ENCODE measurements around the gene TCF12.

The TCF12 gene

DNA sequence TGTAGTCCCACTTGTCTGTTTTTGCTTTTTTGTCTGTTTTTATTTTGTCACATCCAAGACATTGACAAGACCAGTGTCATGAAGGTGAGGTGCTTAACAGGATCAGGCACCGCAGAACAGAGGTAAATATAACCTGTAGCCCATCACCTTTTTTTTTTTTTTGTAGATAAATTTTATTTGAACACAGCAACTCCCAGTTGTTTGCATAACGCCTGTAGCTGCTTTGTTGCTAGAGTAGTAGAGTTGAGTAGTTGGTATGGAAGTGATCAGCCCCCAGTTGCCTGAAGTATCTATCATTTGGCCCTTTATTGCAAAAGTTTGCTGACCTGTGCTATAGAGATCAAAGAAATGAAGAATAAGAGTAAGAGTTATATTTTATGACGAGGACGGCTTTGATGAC lies 135.0 kb downstream of the TCF12 start:
- no peak for DNase-seq (ENCODE audit: low spot score)

DNA sequence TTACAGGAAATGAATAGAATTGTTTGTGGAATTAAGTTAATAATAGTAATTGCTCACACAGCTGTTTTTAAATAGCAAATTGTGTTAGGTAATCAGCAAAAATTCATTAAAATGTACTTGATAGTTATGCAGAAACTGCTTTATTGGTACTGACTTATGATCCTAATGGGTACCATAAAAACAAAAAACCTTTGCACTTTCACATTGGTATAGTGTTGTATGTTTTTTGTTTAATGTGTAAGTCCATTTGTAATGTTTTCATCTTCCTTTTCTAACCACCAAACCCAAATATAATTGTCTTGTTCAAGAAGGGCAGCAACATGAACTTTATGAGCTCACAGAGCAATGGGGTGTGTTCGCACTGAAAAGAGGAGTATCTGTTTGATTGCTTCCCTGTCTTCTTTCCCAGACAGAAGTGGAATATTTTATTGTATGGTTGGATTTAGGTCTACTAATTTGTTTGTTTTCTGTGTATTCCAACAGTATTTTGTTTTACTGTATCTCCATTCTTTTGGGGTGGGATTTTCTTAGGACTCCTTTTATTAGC lies 135.8 kb downstream of the TCF12 start:
- no peak for DNase-seq (ENCODE audit: low spot score)

DNA sequence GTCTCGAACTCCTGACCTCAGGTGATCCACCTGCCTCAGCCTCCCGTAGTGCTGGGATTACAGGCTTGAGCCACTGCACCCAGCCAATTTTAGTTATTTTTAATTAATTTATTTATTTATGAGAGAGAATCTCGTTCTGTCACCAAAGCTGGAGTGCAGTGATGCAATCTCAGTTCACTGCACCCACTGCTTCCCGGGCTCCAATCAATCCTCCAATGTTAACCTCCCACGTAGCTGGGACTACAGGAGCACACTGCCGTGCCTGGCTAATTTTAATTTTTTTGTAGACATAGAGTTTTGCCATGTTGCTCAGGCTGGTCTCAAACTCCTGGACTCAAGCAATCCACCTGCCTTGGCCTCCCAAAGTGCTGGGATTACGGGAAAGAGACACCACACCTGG lies 137.9 kb downstream of the TCF12 start:
- no peak for DNase-seq (ENCODE audit: low spot score)

DNA sequence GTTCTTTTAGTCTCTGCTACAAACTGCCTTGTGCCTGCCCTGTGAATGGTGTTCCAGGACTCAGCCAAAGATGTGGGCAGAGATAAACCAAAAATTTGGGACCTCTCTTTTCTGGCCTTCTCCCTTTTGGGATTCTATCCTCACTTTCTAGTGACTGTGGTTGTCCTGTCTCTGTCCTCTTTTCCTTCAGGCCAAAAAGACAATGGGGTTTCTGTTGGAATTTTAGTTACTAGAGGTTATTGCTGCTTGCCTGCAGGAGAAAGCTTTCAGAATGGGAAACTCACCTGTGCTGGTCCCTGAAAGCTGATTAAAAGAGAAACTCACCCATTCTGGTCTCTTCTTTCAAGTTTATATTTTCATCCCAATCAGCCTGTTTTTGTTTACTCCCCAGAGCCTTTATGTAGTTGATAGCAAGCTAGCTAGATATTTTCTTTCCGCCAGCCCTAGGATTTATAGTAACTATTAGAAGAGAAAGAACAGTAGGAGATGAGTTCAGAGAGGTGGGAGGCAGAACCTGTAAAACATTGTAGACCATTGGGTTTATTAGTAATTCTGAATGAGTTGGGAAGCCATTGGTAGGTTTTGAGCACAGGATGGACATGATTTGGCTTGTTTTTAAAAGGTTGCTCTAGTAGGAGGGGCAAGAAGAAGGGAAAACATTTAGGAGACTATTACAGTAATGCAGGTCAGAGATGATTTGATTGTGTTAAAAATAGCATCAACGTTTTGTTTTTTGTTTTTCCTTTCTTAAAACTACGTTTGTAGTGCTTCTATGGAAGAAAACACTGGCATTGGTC lies 138.9 kb downstream of the TCF12 start:
- no peak for DNase-seq (ENCODE audit: low spot score)

DNA sequence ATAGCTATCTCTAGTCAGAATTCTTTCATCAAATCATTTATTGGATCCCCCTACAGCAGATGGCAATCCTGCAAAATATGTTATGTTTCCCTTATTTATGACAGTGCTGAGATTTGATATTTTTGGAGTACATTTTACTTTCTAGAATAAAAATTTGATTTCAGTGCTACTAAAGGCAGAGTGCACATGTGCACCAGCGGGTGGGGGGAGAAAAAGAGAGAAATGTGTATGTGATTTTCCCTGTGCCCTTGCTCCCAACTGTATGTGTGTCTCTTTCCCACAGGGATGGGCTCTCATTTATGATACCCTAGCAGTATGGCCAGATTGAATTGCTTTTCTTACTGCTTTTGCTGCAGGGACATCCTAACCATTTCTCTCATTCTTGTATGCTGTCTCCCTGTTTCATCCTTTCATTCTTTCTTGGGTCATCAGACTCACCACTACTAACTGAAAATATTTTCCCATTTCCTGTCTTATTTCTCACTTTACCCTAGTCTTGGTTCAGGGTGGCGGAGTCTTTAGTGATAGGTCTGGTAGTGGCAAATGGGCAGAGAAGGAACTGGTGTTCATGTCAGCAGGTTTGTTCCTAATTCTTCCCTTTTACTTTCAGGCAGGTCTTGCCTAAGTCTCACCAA lies 140.7 kb downstream of the TCF12 start:
- DNase-seq (ENCODE audit: low spot score), result peak; percentile 7

DNA sequence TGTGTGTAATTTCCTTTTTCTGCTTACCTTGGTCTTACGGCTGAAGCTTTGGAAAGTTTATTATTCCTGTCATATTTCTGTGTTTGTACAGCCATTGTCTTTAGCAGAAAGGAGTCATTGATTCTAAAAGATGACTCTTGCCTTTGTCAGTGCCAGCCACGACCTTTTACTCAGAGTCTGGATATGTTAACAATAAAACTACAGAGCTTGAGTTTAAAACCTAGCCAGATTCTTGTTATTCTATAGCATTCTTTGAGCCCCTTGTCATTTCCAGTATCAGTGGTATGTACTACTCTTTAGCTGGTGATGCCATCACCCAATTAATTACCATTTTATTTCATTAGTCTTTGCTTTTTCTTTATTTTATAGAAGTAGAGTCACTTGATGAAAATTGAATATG lies 142.4 kb downstream of the TCF12 start:
- peak; percentile 35 for DNase-seq (ENCODE audit: low spot score)

DNA sequence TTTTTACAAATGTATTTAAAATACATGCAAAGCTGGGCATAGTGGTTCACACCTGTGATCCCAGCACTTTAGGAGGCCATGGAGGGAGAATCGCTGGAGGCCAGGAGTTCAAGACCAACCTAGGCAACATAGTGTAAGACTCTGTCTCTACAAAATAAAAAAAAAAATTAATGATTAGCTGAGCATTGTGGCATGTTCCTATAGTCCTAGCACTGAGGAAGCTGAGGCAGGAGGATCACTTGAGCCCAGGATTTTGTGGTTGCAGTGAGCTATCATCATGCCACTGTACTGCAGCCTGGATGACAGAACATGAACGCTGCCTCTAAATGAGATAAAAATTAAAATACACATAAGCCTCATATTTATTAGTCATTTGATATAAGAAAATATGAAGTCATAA lies 142.8 kb downstream of the TCF12 start:
- DNase-seq (ENCODE audit: low spot score), result no peak

DNA sequence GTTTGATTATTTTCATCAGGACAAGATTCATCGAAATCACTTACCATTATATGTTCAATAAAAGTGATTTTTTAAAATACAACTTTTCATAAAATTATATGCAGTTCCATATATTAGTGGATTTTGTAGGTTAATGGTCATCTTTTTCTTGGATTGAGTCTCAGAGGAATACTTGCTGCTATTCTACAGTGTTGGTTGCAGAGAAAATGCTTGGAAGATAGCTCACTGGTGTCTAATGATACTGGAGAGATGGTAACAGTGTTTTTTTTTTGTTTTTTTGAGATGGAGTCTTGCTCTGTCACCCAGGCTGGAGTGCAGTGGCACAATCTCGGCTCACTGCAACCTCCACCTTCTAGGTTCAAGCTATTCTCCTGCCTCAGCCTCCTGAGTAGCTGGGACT lies 143.3 kb downstream of the TCF12 start:
- DNase-seq (ENCODE audit: low spot score), result no peak

DNA sequence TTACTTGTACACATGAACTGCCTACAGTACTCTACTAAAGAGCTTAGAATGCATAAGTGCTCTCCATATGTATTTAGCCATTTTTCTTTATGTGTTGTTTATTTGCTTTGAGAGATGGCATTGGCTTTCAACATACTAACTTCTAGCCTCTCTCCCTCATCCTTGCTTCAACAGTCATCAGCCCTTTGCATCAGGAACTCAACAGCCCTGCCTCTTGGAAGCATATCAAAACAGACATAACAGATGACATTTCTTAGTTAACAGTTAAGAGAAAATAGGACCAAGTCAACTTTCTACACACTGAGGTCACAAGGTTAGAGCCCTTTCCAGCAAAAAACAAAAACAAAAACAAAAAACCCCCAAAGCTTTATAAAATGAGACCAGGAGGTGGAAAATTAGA lies 145.6 kb downstream of the TCF12 start:
- no peak for DNase-seq (ENCODE audit: low spot score)

DNA sequence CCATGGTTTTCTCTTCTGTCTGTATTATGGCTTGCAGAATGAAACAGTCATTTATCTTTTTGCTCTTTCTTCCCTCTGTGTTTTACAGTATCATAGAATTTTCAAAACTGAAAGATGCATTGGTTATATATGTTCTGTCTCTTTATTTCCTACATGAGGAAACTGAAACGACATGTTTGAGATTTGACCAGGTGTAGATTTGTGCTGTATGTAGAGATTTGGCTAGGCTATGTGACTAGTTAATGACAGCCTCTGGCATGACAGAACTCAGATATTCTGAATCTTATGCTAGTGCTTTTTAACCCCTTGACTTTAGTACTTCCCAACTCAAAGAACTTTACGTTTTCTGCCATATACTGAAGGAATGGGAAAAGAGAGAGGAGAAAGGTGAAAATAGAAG lies 151.0 kb downstream of the TCF12 start:
- DNase-seq (ENCODE audit: low spot score), result no peak

DNA sequence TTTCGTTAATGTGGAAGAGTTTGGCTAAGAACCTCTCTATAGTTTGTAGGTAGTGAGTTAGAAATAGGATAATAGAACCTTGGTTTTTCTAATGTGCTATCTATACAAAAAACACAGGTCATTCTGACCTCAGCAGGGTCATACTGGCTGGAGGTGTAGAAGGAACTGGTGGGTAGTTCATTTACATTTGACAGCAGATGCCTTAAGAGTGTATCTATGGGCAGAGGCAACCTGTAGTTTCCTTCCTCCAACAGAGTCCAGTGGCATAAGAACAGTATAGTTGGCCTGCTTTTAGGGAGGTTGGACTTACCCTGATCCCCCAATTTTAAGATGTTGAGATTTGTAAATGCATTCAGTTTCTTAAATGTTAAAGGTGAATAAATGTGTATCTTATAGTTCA lies 152.2 kb downstream of the TCF12 start:
- no peak for DNase-seq (ENCODE audit: low spot score)

DNA sequence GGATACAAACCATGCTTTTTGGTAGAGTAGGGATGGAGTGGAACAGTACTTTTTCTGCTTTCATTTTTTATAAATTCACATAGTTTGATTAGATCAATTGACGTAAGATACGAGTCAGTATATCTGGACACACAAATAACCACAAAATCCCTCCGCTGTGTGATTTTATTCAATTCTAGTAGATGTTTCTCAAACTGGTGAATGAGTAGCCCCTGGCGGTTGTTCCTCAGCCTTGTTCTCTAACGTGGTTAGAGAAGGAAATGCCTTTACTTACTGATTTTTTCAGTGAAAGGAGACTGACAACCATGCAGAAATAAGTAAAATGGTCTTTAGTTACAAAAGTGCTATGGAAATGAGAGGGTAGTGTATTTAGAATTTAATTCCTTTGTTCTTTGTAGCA lies 161.0 kb downstream of the TCF12 start:
- no peak for DNase-seq (ENCODE audit: low spot score)

DNA sequence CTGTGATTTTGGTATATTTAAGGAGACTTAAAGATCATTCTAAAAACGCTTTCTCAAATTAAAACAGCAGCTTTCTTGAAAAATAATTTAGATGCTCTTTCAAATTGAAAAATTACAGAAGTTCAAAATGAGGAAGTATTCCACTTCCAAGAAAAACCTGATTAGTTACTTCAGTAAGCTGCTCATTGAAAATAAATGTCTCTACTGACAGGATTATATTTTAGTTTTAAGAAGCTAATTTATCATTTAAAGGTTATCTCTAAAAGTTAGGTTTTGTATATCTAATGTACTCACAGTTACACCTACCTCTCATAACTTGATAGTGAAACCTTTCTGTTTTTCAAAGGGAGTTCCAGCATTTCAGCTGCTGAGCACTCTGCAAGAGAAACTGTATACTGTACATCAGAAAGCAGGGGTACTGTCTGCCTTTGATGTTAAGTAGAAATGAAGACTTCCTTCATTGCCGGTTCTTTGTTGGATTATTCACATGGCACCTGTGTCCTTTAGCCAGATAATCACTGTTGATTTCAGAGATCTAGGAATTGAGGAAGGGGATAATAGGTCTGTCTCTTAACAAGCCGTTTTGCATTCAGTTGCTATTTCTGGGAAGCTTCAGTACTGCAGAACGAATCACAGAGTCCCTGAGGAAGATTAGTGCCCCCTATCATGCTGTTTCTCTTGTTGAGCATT lies 161.6 kb downstream of the TCF12 start:
- DNase-seq (ENCODE audit: low spot score), result no peak

DNA sequence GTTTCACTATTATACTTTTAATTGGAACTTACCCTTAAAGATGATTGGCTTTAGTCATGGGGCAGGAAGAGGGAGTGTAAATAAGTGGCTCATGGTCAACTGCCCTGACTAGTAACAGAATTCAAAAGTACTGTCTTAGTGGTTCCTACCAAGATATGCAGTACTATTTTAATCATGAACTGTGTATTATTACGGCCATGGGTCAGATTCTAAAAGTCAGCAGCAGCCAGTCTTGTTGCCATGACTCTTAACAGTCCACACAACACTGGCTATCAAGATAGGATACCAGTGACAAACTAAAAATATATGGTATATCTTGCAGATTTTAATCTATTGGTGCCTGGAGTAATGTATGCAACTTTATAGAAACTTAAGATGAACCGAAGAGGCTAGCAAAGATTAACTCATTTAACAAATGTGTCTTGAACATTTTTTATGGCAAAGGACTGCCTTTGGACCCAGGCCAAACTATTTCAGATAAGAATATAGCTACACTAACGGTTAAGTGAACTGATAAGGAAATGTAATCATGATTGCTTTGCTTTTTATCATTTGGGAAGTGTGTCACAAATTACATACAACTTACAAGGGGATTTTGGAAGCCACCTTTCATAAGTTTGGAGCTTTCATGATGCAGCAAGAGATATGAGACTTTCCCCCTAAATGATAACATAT lies 163.7 kb downstream of the TCF12 start:
- DNase-seq (ENCODE audit: low spot score), result no peak

DNA sequence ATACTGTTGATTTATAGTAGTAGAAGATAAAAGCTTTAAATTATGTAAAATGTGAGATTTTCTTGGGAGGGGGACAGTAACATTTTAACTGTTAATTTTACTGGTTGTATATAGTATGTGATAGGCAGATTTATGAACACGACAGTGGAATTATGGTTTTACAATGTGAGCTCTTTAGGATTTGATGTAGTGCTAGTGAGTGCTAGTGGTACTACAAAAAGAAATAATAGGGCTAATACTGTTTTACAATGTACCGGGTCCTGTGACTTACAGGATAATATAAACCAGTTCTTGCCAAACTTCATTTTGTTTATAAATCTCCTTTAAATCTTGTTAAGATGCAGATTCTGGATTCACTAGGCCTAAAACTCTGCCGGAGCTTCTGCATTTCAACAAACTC lies 165.7 kb downstream of the TCF12 start:
- no peak for DNase-seq (ENCODE audit: low spot score)

DNA sequence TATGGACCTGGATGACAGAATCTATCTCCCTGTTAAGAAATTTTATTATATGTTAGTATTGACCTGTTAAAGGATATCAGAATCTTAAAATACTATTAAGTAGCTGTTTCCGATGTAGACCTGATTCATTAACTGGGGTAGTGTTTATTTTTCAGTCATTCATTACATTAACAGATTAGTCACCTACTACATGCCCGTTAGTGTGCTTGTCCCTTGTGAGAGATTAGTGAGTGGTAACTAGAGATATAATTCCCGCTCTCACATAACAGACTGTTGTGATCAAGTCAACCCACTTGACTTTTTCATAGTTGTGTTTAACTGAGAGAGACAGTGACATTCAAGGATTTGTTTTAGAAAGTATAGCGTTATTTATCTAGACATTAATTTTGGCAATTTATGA lies 166.8 kb downstream of the TCF12 start:
- no peak for DNase-seq (ENCODE audit: low spot score)

DNA sequence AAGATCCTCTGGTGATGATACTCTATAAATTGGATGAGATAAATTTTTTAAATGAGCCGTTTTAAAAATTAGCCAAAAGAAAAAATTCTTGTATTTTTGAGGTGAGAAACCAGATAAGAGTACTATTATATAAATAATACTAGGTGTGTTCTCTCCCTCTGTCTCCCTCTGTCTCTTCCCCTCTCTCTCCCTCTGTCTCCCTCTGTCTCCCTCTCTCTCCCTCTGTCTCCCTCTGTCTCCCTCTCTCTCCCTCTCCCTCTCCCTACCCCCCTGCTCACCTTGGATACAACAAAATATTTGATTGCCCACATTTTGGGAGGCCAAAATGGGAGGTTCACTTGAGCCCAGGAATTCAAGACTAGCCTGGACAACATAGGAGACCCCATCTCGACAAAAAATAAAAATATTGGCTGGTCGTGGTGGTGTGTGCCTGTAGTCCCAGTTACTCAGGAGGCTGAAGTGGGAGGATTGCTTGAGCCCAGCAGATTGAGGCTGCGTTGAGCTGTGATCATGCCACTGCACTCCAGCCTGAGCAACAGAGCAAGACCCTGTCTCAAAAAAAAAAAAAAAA lies 168.5 kb downstream of the TCF12 start:
- DNase-seq (ENCODE audit: low spot score), result no peak

DNA sequence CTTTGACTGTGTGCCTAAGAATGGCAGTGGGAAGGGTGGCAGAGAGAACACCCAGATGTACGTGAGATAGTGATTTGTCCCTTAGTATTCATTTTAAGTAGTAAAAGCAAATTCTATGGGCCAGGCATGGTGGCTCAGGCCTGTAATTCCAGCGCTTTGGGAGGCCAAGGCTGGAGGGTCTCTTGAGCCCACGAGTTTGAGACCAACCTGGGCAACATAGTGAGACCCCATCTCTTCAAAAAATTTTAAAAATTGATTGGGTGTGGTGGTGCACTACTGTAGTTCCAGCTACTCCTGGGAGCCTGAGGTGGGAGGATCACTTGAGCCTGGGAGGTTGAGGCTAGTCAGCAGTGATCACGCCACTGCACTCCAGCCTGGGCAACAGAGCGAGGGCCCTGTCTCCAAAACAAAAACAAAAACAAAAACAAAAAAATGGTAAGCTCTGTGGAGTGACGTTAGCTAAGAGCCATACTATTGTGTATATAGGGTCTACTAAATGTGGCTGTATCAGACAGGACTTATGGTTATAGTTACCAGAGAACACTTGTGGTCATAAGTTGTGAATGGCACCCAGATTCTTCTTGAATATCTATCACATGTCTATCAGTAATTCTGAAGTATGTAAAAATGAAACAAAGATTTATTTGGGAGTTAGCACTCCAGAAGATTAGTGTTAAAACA lies 171.5 kb downstream of the TCF12 start:
- DNase-seq (ENCODE audit: low spot score), result no peak

DNA sequence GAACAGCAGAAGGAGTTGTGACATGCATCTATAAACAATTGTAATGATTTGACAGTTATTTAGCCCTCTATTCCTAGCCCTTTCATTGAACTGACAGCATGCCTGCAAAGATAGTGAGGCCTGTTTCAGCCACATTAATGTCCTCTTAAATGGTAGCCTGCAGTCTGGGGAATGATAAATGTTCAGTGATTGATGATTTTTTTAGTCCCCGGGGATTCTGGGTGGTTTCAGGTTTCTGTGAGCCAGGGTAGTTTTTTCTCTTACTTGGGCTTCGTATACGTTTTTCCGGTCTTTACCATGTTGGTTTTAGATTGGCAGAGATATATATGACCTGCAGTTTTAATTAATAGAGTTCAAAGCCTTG lies 172.0 kb downstream of the TCF12 start:
- no peak for DNase-seq (ENCODE audit: low spot score)

DNA sequence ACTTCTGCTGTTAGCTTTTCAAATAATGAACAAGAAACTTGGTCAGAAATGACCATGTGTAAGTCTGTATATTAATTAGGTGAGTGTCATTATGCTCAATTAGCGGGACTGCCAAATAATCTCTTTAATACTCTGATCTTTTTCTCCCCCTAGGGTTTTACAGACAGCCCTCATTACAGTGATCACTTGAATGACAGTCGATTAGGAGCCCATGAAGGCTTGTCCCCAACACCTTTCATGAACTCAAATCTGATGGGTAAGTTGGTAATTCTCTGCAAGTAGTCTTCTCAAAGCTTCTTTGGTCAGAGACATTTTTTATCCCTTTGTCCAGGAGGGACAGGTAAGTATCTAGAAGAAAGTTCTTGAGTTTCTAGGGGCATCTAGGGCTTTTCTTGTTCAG lies 173.2 kb downstream of the TCF12 start:
- DNase-seq (ENCODE audit: low spot score), result no peak

DNA sequence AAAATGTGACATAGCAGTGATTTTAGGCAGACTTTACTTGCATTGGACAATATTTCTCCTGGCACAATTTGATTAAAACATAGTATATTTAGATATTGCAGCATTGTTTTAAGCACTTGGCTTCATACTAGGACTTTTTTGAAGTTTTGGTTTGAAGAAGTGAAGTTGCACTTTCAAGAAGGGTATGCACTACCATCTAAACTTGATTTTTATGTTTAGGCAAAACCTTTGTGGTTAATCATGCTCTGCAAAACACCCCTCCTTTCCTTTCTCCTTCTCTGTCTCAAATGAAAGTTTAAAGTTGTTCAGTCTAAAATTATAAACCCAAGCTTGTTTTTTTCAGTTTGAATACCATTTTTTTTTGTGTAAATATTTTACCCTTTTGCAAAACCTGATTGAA lies 173.8 kb downstream of the TCF12 start:
- DNase-seq (ENCODE audit: low spot score), result no peak
